GM19025 (cell line): ENCODE data around the gene KAT6B.

ENCODE experiments used
- ATAC-seq: cut with Tn5 transposase; IDR thresholded peaks from one replicate; pipeline ENCODE4 v1.9.1; 2021; ENCODE audit warnings: mild to moderate bottlenecking, low read depth, moderate library complexity; ENCODE audit not compliant: unreplicated experiment

The KAT6B gene

GRCh38 chr10:74937266-74937856 lies 111.0 kb downstream of the KAT6B start:
- no peak for ATAC-seq

- no peak for ATAC-seq
These were observed 117.8 kb downstream of the KAT6B start for GRCh38 chr10:74944205-74944604.

- ATAC-seq, result no peak
These were observed 121.5 kb downstream of the KAT6B start for GRCh38 chr10:74947781-74948401.

- no peak for ATAC-seq
These were observed 122.8 kb downstream of the KAT6B start for GRCh38 chr10:74949034-74949832.

GRCh38 chr10:74949843-74950765 lies 123.7 kb downstream of the KAT6B start:
- no peak for ATAC-seq

GRCh38 chr10:74953214-74953613 lies 126.8 kb downstream of the KAT6B start:
- no peak for ATAC-seq

GRCh38 chr10:74955796-74956195 lies 129.4 kb downstream of the KAT6B start:
- no peak for ATAC-seq

- no peak for ATAC-seq
These were observed 130.2 kb downstream of the KAT6B start for GRCh38 chr10:74956555-74957111.

GRCh38 chr10:74957285-74957961 lies 131.0 kb downstream of the KAT6B start:
- ATAC-seq, result no peak

GRCh38 chr10:74958316-74958715 lies 131.9 kb downstream of the KAT6B start:
- ATAC-seq, result no peak

- ATAC-seq, result no peak
These were observed 134.3 kb downstream of the KAT6B start for GRCh38 chr10:74960670-74961069.

- no peak for ATAC-seq
These were observed 136.1 kb downstream of the KAT6B start for GRCh38 chr10:74962517-74962916.

- no peak for ATAC-seq
These were observed 137.1 kb downstream of the KAT6B start for GRCh38 chr10:74963549-74963948.

GRCh38 chr10:74967911-74968666 lies 141.7 kb downstream of the KAT6B start:
- no peak for ATAC-seq

GRCh38 chr10:74968667-74969061 lies 142.3 kb downstream of the KAT6B start:
- ATAC-seq, result no peak

- ATAC-seq, result no peak
These were observed 142.7 kb downstream of the KAT6B start for GRCh38 chr10:74969093-74969492.

GRCh38 chr10:74969530-74969929 lies 143.1 kb downstream of the KAT6B start:
- no peak for ATAC-seq

GRCh38 chr10:74973741-74974392 lies 147.5 kb downstream of the KAT6B start:
- ATAC-seq, result no peak

- no peak for ATAC-seq
These were observed 149.4 kb downstream of the KAT6B start for GRCh38 chr10:74975758-74976157.
